ENCODE data around the gene MAGEL2. TPM values are rescaled to one million over a fixed set of nuclear protein-coding genes. Genes with fewer than 3 reads are reported as not detected.

Gene MAGEL2
- total and polyA plus RNA-seq, 10 of the 15 experiments (the other 5 are each of a cell fraction or from before 2014, with no cell fraction given) = not detected

DNA sequence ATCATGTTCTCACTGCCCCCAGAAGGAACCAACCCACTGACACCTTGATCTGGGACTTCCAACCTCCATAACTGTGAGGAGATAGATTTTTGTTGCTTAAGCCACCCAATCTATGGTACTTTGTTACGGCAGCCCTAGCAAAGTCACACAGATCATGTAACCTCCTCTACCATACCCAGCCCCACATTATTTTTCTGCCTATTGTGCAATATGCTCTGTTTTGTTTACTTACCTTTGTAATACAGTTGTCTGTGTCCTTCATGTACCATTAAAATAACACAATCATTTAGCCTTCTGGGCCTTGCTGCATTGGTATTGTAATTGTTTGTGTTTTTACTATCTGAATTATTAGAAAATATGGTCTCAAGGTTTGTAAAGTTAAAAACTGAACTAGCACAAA is 23.3 kb upstream of the MAGEL2 start:
- ChIA-PET POLR2A (no interaction called here), CTCF (no interaction called here)
- no peak overlapping the region for H3K4me3 ChIP-seq

More for the DNA sequence above, 23.3 kb upstream of the MAGEL2 start:
- Histone ChIP-seq H4K20me1 (ENCODE audit: control insufficient read depth, insufficient read depth) (no peaks in the 10 kb centered on the region), H3K9me3 (replicated peaks; ENCODE audit: control insufficient read depth, insufficient read depth, low read length) (no peaks in the 10 kb centered on the region), H3K27me3 (replicated peaks in 1 of 2; ENCODE audit: control insufficient read depth in 2 of 2, insufficient read depth in 2 of 2, low read length in 1 of 2) (no peaks in the 10 kb centered on the region), H3K27ac (ENCODE audit: control insufficient read depth, insufficient read depth) (no peak overlapping the region), H3K4me2 (ENCODE audit: control insufficient read depth, insufficient read depth) (no peak overlapping the region), H3K9ac (ENCODE audit: control insufficient read depth, insufficient read depth, low read length) (no peak overlapping the region), H3K4me1 (ENCODE audit: control insufficient read depth, insufficient read depth, low read length) (no peaks in the 10 kb centered on the region), H3K79me2 (ENCODE audit: control insufficient read depth, insufficient read depth, low read length) (no peaks in the 10 kb centered on the region), H2AFZ (ENCODE audit: control insufficient read depth, low read depth, low read length) (no peak overlapping the region), H3K36me3 (ENCODE audit: control insufficient read depth in 2 of 2, insufficient read depth in 2 of 2, low read length in 1 of 2) (no peaks in the 10 kb centered on the region)
- FAIRE-seq (no peak), ATAC-seq (no peak), DNase-seq (ENCODE audit: low read depth, low spot score) (no peak)
- SMC1A ChIA-PET (ENCODE audit: uncharacterized antibody, unreplicated experiment) = no interaction called here
- 38% methylated on average over 1 of the region's 1 CpG for WGBS (ENCODE audit: insufficient coverage, insufficient replicate concordance, low lambda C conversion rate, missing lambda C conversion rate)
- RAD21 ChIA-PET (ENCODE audit: unreplicated experiment) = no interaction called here
- no TSS peak for BruUV-seq (replicated peaks)
- intact Hi-C loops (cut with micrococcal nuclease; ENCODE audit: unreplicated experiment) (no loop called here), in situ Hi-C loops (cut with MboI) (no loop called here)
- TF ChIP-seq, protein P1, sequence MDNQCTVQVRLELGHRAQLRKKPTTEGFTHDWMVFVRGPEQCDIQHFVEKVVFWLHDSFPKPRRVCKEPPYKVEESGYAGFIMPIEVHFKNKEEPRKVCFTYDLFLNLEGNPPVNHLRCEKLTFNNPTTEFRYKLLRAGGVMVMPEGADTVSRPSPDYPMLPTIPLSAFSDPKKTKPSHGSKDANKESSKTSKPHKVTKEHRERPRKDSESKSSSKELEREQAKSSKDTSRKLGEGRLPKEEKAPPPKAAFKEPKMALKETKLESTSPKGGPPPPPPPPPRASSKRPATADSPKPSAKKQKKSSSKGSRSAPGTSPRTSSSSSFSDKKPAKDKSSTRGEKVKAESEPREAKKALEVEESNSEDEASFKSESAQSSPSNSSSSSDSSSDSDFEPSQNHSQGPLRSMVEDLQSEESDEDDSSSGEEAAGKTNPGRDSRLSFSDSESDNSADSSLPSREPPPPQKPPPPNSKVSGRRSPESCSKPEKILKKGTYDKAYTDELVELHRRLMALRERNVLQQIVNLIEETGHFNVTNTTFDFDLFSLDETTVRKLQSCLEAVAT (IDR thresholded peaks at IDR 0.05) = no peak
- TF ChIP-seq, protein P2, sequence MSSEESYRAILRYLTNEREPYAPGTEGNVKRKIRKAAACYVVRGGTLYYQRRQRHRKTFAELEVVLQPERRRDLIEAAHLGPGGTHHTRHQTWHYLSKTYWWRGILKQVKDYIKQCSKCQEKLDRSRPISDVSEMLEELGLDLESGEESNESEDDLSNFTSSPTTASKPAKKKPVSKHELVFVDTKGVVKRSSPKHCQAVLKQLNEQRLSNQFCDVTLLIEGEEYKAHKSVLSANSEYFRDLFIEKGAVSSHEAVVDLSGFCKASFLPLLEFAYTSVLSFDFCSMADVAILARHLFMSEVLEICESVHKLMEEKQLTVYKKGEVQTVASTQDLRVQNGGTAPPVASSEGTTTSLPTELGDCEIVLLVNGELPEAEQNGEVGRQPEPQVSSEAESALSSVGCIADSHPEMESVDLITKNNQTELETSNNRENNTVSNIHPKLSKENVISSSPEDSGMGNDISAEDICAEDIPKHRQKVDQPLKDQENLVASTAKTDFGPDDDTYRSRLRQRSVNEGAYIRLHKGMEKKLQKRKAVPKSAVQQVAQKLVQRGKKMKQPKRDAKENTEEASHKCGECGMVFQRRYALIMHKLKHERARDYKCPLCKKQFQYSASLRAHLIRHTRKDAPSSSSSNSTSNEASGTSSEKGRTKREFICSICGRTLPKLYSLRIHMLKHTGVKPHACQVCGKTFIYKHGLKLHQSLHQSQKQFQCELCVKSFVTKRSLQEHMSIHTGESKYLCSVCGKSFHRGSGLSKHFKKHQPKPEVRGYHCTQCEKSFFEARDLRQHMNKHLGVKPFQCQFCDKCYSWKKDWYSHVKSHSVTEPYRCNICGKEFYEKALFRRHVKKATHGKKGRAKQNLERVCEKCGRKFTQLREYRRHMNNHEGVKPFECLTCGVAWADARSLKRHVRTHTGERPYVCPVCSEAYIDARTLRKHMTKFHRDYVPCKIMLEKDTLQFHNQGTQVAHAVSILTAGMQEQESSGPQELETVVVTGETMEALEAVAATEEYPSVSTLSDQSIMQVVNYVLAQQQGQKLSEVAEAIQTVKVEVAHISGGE (CRISPR knock-in tag; IDR thresholded peaks at IDR 0.05) = no peak
- TF ChIP-seq EP300 (IDR thresholded peaks at IDR 0.05; ENCODE audit: borderline replicate concordance in 1 of 2, control insufficient read depth in 1 of 2, low read depth in 2 of 2, low read length in 2 of 2) = no peak
- TF ChIP-seq, protein P3, sequence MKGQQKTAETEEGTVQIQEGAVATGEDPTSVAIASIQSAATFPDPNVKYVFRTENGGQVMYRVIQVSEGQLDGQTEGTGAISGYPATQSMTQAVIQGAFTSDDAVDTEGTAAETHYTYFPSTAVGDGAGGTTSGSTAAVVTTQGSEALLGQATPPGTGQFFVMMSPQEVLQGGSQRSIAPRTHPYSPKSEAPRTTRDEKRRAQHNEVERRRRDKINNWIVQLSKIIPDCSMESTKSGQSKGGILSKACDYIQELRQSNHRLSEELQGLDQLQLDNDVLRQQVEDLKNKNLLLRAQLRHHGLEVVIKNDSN (IDR thresholded peaks at IDR 0.05; ENCODE audit: borderline replicate concordance, extremely low read length, insufficient read depth, low read depth, low read length) = no peak
- no peak for TF ChIP-seq CBFB (IDR thresholded peaks at IDR 0.05; ENCODE audit: low read depth)
- no peak for TF ChIP-seq ATF7 (IDR thresholded peaks at IDR 0.05; ENCODE audit: low read depth)

Data from GM12878 (cell line).